K562 (cell line): ENCODE data around the gene CACNA2D2. TPM values are rescaled to one million over a fixed set of nuclear protein-coding genes. Genes with fewer than 3 reads are reported as not detected.
A peak's percentile ranks its signal among the peaks of the same experiment; 100 is the strongest.

Experiments used
- ATAC-seq: fragments of 200-7000 bp; cut with Tn5 transposase; 3 replicates; pipeline ENCODE4 v1.9.1; 2020; ENCODE audit warnings: moderate library complexity
- BruUV-seq: library from RNA; stranded (reverse); fragments of 400-500 nt; replicated peaks from 2 replicates; lab custom pipeline; 2021; lab: Mats Ljungman, UMichigan
- CTCF ChIA-PET: fragments of 300-600 bp; formaldehyde crosslinking; extraction: SDS; loops from one replicate; lab custom pipeline; 2021; ENCODE audit warnings: low intra/inter-chr PET ratio; lab: Yijun Ruan, JAX
- POLR2A ChIA-PET: fragments of 300-600, 350-650 bp; sonication (Branson Sonifier 250); formaldehyde crosslinking; extraction: SDS; loops from one replicate; lab custom pipeline; 2021; ENCODE audit warnings: antibody characterized with exemption, inconsistent platforms; lab: Yijun Ruan, JAX
- DNase-seq, 4 experiments: peaks; one replicate each; pipeline versions ENCODE4 v3.0.0 to v3.0.0-alpha.2; 2011 to 2018; ENCODE audit warnings: low spot score in 3 of 4, mixed read lengths in 3 of 4; ENCODE audit errors: extremely low read depth in 1 of 4
- FAIRE-seq: peaks from 2 replicates; lab custom pipeline; 2011; peaks lifted over from hg19 to GRCh38; lab: Jason Lieb, UNC
- H2AFZ ChIP-seq: 2 replicates; pipeline ENCODE4 v1.6.0; 2011; ENCODE audit warnings: low read depth, low read length, control low read depth, inconsistent platforms
- H3K27ac ChIP-seq: fragments of 200-600 bp; 3 replicates; pipeline ENCODE4 v1.8.0; 2011; ENCODE audit warnings: low read depth, mild to moderate bottlenecking, control low read depth, inconsistent platforms, low read length, moderate library complexity, mixed read lengths; ENCODE audit errors: extremely low read depth
- H3K27me3 ChIP-seq, 2 experiments: fragments of 300-600 bp in 1 of 2; 2 replicates in 1 of 2; 3 replicates in 1 of 2; pipeline versions ENCODE4 v1.6.0 to v1.8.0; 2011; ENCODE audit warnings: inconsistent platforms in 2 of 2, low read length in 2 of 2, mild to moderate bottlenecking in 1 of 2, mixed read lengths in 1 of 2, moderate library complexity in 1 of 2; ENCODE audit not compliant: control insufficient read depth in 2 of 2, insufficient read depth in 2 of 2
- H3K36me3 ChIP-seq: fragments of 300-600 bp; 3 replicates; pipeline ENCODE4 v1.8.0; 2011; ENCODE audit warnings: mild to moderate bottlenecking, low read length, inconsistent platforms; ENCODE audit not compliant: control insufficient read depth, insufficient read depth
- H3K4me1 ChIP-seq, 2 experiments: fragments of 200-600 bp in 1 of 2; replicated peaks in 1 of 2; 2 replicates in 1 of 2; 3 replicates in 1 of 2; pipeline versions ENCODE4 v1.5.1 to v1.8.0; 2011; ENCODE audit warnings: inconsistent platforms in 2 of 2, low read length in 2 of 2, mild to moderate bottlenecking in 1 of 2, mixed read lengths in 1 of 2, moderate library complexity in 1 of 2; ENCODE audit not compliant: control insufficient read depth in 2 of 2, insufficient read depth in 2 of 2
- H3K4me2 ChIP-seq: 2 replicates; pipeline ENCODE4 v1.6.1; 2011; ENCODE audit warnings: low read length, control low read depth, inconsistent platforms, mixed read lengths; ENCODE audit not compliant: insufficient read depth
- H3K4me3 ChIP-seq: fragments of 200-600 bp; sonication (generic), shearing (Covaris generic); 2 replicates; pipeline ENCODE4 v1.5.1; 2016; ENCODE audit warnings: control low read depth, inconsistent platforms
- H3K79me2 ChIP-seq: fragments of 200-600 bp; 3 replicates; pipeline ENCODE4 v1.8.0; 2011; ENCODE audit warnings: low read length, inconsistent platforms; ENCODE audit not compliant: control insufficient read depth, insufficient read depth
- H3K9ac ChIP-seq, 2 experiments: 2 replicates each; pipeline versions ENCODE4 v1.6.0 to v1.6.1; 2011; ENCODE audit warnings: low read depth in 2 of 2, low read length in 2 of 2, control low read depth in 1 of 2, inconsistent platforms in 1 of 2, mild to moderate bottlenecking in 1 of 2, mixed read lengths in 1 of 2; ENCODE audit not compliant: insufficient read depth in 1 of 2
- H3K9me1 ChIP-seq: one replicate; pipeline ENCODE4 v1.6.0; 2011; ENCODE audit warnings: inconsistent platforms, mild to moderate bottlenecking, low read length, moderate library complexity; ENCODE audit not compliant: control insufficient read depth, insufficient read depth
- H3K9me3 ChIP-seq: replicated peaks from 2 replicates; pipeline ENCODE4 v1.5.1; 2011; ENCODE audit warnings: low read depth, low read length, inconsistent platforms; ENCODE audit not compliant: control insufficient read depth, insufficient read depth
- H4K20me1 ChIP-seq: replicated peaks from 2 replicates; pipeline ENCODE4 v1.6.1; 2011; ENCODE audit warnings: low read length, inconsistent platforms, mixed read lengths; ENCODE audit not compliant: control insufficient read depth, insufficient read depth
- CC2D1A ChIP-seq: fragments of 450-650 bp; IDR thresholded peaks from 2 replicates; pipeline ENCODE4 v1.6.1; 2017; ENCODE audit warnings: mild to moderate bottlenecking
- CREB5 ChIP-seq: fragments of 250-450 bp; sonication (Bioruptor Pico); IDR thresholded peaks from 2 replicates; pipeline ENCODE4 v1.5.0; 2020; ENCODE audit warnings: mild to moderate bottlenecking
- L3MBTL2 ChIP-seq: fragments of 450-650 bp; IDR thresholded peaks from 2 replicates; pipeline ENCODE4 v1.6.1; 2016; ENCODE audit warnings: mild to moderate bottlenecking, moderate library complexity
- MEIS2 ChIP-seq: fragments of 450-650 bp; IDR thresholded peaks from 2 replicates; pipeline ENCODE4 v1.6.1; 2014; ENCODE audit warnings: mild to moderate bottlenecking; ENCODE audit not compliant: partially characterized antibody
- SMAD3 ChIP-seq: fragments of 450-650 bp; formaldehyde crosslinking; conservative IDR thresholded peaks from 2 replicates; pipeline ENCODE4 v1.4.0; 2020; ENCODE audit warnings: mild to moderate bottlenecking
- WGBS: fragments of 100-300 bp; shearing (Covaris generic); methylation state at CpG from one replicate; pipeline ENCODE4 v1.1.6; 2016; ENCODE audit warnings: low coverage, mixed read lengths; ENCODE audit not compliant: insufficient coverage; ENCODE audit errors: missing lambda C conversion rate; 5-methylcytosine and 5-hydroxymethylcytosine counted together
- in situ Hi-C: fragments of 300-500 bp; cut with MboI; formaldehyde crosslinking; loops from 4 replicates; pipeline ENCODE4 v1.15.0; 2018; ENCODE audit warnings: inconsistent platforms, mixed read lengths
- intact Hi-C: fragments of 100-400 bp; cut with micrococcal nuclease; formaldehyde crosslinking; loops from 2 replicates; pipeline ENCODE4 v1.14.2; 2022
- polyA plus RNA-seq, 8 experiments: library from polyadenylated mRNA; depleted of rRNA in 4 of 8; stranded (reverse) in 5 of 8; unstranded in 3 of 8; fragments of >200 nt; fragmentation: Nextera tagmentation in 2 of 8; fragmentation: Illumina TruSeq in 1 of 8; extraction: Ambion mirVana in 2 of 8; extraction: Trizol in 1 of 8; gene quantifications; 2 replicates each; pipeline versions ENCODE4 v1.2.1 to v1.2.3, GENCODE V29; 2011 to 2014; ENCODE audit warnings: inconsistent platforms in 1 of 8, missing spikeins in 1 of 8
- total RNA-seq, 7 experiments: library from RNA; depleted of rRNA in 6 of 7; stranded (reverse); fragments of >200 nt in 6 of 7; fragmentation: Illumina TruSeq in 2 of 7; extraction: Trizol in 2 of 7; gene quantifications; 2 replicates each; pipeline versions ENCODE4 v1.2.1 to v1.2.3, GENCODE V29; 2011 to 2021; ENCODE audit warnings: low replicate concordance in 1 of 7

CACNA2D2 gene
- total and polyA plus RNA-seq, 9 of the 15 experiments (the other 6 are each of a cell fraction or from before 2014, with no cell fraction given): 0.11 to 0.58 (median 0.36) TPM; not detected in 2

DNA sequence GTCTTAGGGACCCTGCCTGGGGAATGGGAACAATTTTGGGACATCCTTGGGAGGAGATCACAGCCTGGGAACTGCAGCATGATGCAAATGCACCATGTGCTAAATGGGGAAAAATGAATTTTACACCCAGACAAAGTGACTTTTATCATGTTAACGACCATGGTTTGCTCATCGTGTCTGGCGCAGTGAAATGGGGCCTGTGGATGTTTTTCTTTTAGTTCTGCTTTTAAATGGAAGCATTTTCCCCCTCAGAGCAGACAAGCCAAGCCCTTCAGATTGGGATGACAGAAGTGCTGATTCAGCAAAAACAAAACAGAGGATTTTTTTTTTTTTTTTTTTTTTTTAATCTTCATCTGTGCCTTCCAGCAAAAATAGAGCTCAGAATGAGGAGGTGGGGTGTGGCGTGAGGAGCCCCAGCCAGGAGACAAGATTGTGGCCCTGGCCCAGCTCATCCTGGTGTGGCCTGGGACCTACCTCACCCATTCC lies 14.3 kb upstream of the CACNA2D2 start (continued):
- TF ChIP-seq SMAD3 (CRISPR knock-in tag) (no peak), CREB5 (CRISPR knock-in tag) (no peak), CC2D1A (no peak)

GRCh38 chr3:50516440-50516871 lies 13.0 kb upstream of the CACNA2D2 start:
- H3K4me1 ChIP-seq: peaks cover 0 to 12% of the 10 kb centered on the region in 2 experiments; a peak in 3 of 5 replicates
- ATAC-seq (no peak), DNase-seq (no peak), FAIRE-seq (no peak)
- H3K36me3 ChIP-seq: no peaks in the 10 kb centered on the region
- CTCF ChIA-PET: interaction anchor here (0.6 to 1.4 kb wide), 2 partner anchors 26 to 100 kb away, joined by 3 read pairs; no protein-coding TSS in a partner anchor
- peaks cover 0 to 30% of the 10 kb centered on the region in 2 experiments; a peak in 2 of 5 replicates for H3K27me3 ChIP-seq
- H3K9me3 ChIP-seq: no peaks in the 10 kb centered on the region
- POLR2A ChIA-PET: no interaction called here
- H3K9me1 ChIP-seq: no peaks in the 10 kb centered on the region
- intact Hi-C loops (no loop called here), in situ Hi-C loops (no loop called here)
- H2AFZ ChIP-seq: no peak overlapping the region
- no TSS peak for BruUV-seq
- H4K20me1 ChIP-seq: no peaks in the 10 kb centered on the region
- no peak overlapping the region for H3K4me2 ChIP-seq
- no peaks in the 10 kb centered on the region for H3K79me2 ChIP-seq
- H3K9ac ChIP-seq: peak overlapping the region in 1 of 2 experiments; percentile 45; a peak in 1 of 4 replicates
- H3K27ac ChIP-seq: no peak overlapping the region
- no peak overlapping the region for H3K4me3 ChIP-seq
- TF ChIP-seq L3MBTL2 (no peak), MEIS2 (no peak)
- WGBS: no CpG with 5 or more reads among the region's 4 CpGs
